Ovary (tissue), 9 donors: ENCODE measurements around the gene TSPYL4. TPM values are rescaled to one million over a fixed set of nuclear protein-coding genes. Genes with fewer than 3 reads are reported as not detected.

Source experiments
- DNase-seq, 5 donors: peaks; one replicate each; pipeline ENCODE4 v3.0.0-alpha.2; 2019 to 2020
- H3K27ac ChIP-seq, 2 donors: fragments of 200-600 bp; one replicate each; pipeline versions ENCODE4 v1.5.1 to v1.8.0; 2019 to 2022
- H3K27me3 ChIP-seq: fragments of 200-600 bp; one replicate; pipeline ENCODE4 v1.8.0; 2022
- H3K36me3 ChIP-seq: fragments of 200-600 bp; sonication (generic); one replicate; pipeline ENCODE4 v1.5.1; 2019
- H3K4me1 ChIP-seq: one replicate; pipeline ENCODE4 v1.8.1; 2013; ENCODE audit warnings: mild to moderate bottlenecking, moderate library complexity; ENCODE audit not compliant: insufficient read depth
- H3K4me3 ChIP-seq: fragments of 200-600 bp; sonication (generic); one replicate; pipeline ENCODE4 v1.5.1; 2017
- H3K9me3 ChIP-seq, 2 donors: fragments of 200-600 bp in 1 of 2; sonication (generic) in 1 of 2; one replicate each; pipeline versions ENCODE4 v1.5.1 to v1.8.1; 2013 to 2019; ENCODE audit warnings: mild to moderate bottlenecking in 1 of 2, moderate library complexity in 1 of 2
- EP300 ChIP-seq: sonication (generic); formaldehyde crosslinking; IDR thresholded peaks from one replicate; pipeline ENCODE4 v1.6.1; 2017; ENCODE audit warnings: antibody characterized with exemption
- POLR2A ChIP-seq: fragments of 450-650 bp; IDR thresholded peaks from one replicate; pipeline ENCODE4 v1.6.1; 2017; ENCODE audit warnings: antibody characterized with exemption, mild to moderate bottlenecking, moderate library complexity
- WGBS, 3 donors: extraction: QIAGEN DNeasy Blood & Tissue Kit in 1 of 3; methylation state at CpG; one replicate each; pipeline versions ENCODE4 v1.1.5 to v1.1.7; 2013 to 2017; 5-methylcytosine and 5-hydroxymethylcytosine counted together
- intact Hi-C, 4 donors: fragments of 100-400 bp; cut with DNase I; formaldehyde crosslinking; loops; one replicate each; pipeline versions ENCODE4 v1.11.0 to v1.15.1; 2022 to 2023
- polyA plus RNA-seq, 2 donors: library from polyadenylated mRNA; stranded (reverse); fragments of 200-250 nt in 1 of 2; fragments of 350-450 nt in 1 of 2; fragmentation: Illumina TruSeq in 1 of 2; extraction: RNeasy Lipid Tissue Mini Kit (QIAGEN cat#74804) in 1 of 2; gene quantifications; one replicate each; pipeline ENCODE4 v1.2.3, GENCODE V29; 2013 to 2014
- total RNA-seq, 7 donors: library from RNA; depleted of rRNA in 2 of 7; stranded (reverse); fragments of >200 nt in 2 of 7; fragmentation: NEBNext Ultra II Directional in 3 of 7; extraction: Animal tissue kit (Norgen Biotek cat#: 25700) in 3 of 7; gene quantifications; one replicate each; pipeline versions ENCODE4 v1.1.0 to v1.2.4, GENCODE V29; 2016 to 2023
- TF ChIP-seq, protein P1 (sequence below), 3 donors: fragments of 450-650 bp in 2 of 3; fragments of 200-600 bp in 1 of 3; IDR thresholded peaks; one replicate each; pipeline versions ENCODE4 v1.5.1 to v1.8.0; 2016 to 2022; ENCODE audit warnings: antibody characterized with exemption in 3 of 3, mild to moderate bottlenecking in 1 of 3
- donor health status: DM: no; HTN: no; CAD: no; lungs with moderate emphysema.
- donor health status: DM: no; HTN: no; CAD: no.
- donor health status: Bipolar disorder and iron deficiency.
- donor health status: DM: yes; HTN: yes; CAD: no.
- donor health status: DM: no; HTN: no; CAD: no.
- donor health status: DM: yes; HTN: yes; CAD: no.

Gene TSPYL4
- total and polyA plus RNA-seq, 9 donors = 18.1 to 44.4 (median 31.0) TPM

DNA sequence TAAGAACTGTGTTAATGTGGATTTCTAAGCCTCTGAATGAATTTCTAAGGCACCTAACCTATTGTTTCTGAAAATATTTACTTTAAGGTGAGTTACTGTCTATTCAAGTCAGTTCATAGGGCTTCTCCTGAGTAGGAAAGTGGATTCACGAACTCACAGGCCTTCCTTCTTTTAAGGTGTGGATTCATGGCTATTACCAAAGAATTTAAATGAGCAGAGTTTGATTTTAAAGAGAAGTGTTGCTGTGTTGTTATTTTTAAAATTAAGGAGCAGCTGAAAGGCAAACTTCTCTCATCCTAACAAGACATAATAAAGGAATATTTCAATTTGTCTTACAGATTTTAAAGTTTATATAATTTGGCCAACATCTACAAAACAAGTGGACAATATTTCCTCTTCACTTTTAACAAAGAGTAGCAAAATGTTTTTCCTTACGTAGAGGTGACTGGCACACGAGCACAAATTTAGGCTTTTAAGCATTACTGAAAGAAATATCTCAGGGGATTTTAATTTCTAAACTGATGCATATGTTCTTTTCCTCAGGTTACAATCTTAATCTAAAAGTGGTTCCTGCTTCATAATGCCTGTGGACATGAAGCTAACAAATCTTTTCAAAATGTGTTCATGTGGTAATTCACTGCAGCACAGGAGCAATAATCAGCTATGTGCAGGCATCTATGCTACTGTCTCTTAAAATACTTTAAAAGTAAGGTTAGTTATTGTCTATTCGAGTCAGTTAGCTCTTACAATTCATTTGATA is 602 bp upstream of the TSPYL4 start:
- H3K27ac ChIP-seq = peak overlapping the region; percentile 74 to 85
- no peaks in the 10 kb centered on the region for H3K36me3 ChIP-seq
- peak overlapping the region; percentile 70 for H3K4me3 ChIP-seq
- no peaks in the 10 kb centered on the region for H3K27me3 ChIP-seq
- 2 to 6% (median 3%) methylated on average over 4 of the region's 4 CpGs for WGBS, 3 donors
- TF ChIP-seq EP300 = no peak
- no peak for TF ChIP-seq POLR2A
- TF ChIP-seq, protein P1, sequence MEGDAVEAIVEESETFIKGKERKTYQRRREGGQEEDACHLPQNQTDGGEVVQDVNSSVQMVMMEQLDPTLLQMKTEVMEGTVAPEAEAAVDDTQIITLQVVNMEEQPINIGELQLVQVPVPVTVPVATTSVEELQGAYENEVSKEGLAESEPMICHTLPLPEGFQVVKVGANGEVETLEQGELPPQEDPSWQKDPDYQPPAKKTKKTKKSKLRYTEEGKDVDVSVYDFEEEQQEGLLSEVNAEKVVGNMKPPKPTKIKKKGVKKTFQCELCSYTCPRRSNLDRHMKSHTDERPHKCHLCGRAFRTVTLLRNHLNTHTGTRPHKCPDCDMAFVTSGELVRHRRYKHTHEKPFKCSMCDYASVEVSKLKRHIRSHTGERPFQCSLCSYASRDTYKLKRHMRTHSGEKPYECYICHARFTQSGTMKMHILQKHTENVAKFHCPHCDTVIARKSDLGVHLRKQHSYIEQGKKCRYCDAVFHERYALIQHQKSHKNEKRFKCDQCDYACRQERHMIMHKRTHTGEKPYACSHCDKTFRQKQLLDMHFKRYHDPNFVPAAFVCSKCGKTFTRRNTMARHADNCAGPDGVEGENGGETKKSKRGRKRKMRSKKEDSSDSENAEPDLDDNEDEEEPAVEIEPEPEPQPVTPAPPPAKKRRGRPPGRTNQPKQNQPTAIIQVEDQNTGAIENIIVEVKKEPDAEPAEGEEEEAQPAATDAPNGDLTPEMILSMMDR (IDR thresholded peaks at IDR 0.05) = no peak
- DNase-seq = no peak
- no peaks in the 10 kb centered on the region for H3K9me3 ChIP-seq
- intact Hi-C loops = no loop called here
- H3K4me1 ChIP-seq = peaks cover 16% of the 10 kb centered on the region

DNA sequence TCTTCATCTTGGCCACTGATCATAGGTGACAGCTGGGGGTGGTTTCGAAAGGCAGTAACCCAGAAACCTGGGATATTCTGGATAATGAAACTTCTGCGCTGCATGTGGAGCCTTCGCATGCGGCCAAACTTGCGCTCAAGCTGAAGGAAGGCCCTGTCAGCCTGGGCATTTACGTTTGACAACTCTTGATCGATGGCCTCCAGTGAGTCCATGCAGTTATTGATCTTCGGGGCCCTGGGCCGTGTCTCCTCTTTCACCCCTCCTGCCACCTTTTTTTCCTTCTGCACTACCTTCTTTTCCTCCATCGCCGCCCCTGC is 729 bp downstream of the TSPYL4 start:
- Histone ChIP-seq H3K9me3 (no peaks in the 10 kb centered on the region), H3K4me3 (peak overlapping the region; percentile 70), H3K27ac (peak overlapping the region; percentile 74 to 85), H3K36me3 (no peaks in the 10 kb centered on the region), H3K4me1 (peaks cover 16% of the 10 kb centered on the region), H3K27me3 (no peaks in the 10 kb centered on the region)
- no peak for DNase-seq
- intact Hi-C loops = no loop called here
- TF ChIP-seq, protein P1 (IDR thresholded peaks at IDR 0.05) = no peak
- TF ChIP-seq POLR2A (no peak), EP300 (no peak)
- WGBS, 3 donors = 25 to 39% (median 30%) methylated on average over 11 of the region's 11 CpGs

DNA sequence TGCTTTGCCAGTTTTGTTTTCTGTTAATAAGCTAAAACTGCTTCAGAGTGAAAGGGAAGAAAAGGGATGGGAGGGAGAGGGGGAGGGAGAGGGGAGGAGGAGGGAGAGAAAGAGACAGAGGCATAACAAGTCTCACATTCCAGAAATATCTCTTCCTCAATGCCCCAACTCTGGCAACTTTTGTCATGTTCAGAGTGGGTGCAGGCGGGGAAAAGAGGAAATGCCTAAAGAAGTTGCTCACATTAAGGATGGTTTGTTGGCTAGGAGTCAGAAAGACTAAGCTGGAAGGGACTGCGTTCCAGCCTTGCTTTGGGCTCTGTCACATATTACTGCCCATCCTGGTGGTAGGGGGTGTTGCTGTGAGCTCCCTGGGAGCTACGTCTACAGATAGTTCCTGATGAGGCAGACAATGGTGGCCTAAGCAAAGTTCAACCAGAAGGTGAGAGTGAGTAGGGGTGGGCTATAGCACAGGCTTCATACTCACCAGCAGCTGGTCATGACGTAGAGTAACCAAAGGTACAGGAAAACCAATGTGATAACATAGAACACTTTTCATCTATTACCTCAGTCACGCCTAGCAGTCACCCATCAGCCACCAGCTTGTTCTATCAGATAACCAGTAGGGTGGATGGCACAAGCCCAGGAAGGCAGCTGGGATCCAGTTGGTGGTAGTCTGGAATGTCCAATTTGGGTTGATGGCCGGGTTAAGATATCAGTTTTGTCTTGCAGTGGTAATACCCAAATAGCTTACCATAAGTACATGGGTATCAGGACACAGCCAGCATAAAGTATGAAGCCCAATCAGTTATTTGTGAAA is 2.1 kb downstream of the TSPYL4 start:
- peak in 1 of 5 donors; percentile 22 for DNase-seq
- peaks cover 16% of the 10 kb centered on the region for H3K4me1 ChIP-seq
- no peak overlapping the region for H3K27ac ChIP-seq
- H3K4me3 ChIP-seq = no peak overlapping the region
- no peaks in the 10 kb centered on the region for H3K27me3 ChIP-seq
- H3K9me3 ChIP-seq = no peaks in the 10 kb centered on the region
- H3K36me3 ChIP-seq = no peaks in the 10 kb centered on the region
- intact Hi-C loops = no loop called here
- WGBS, 3 donors = 52 to 63% (median 54%) methylated on average over 6 of the region's 6 CpGs
- TF ChIP-seq POLR2A (no peak), EP300 (no peak)
- TF ChIP-seq, protein P1 (IDR thresholded peaks at IDR 0.05) = no peak

DNA sequence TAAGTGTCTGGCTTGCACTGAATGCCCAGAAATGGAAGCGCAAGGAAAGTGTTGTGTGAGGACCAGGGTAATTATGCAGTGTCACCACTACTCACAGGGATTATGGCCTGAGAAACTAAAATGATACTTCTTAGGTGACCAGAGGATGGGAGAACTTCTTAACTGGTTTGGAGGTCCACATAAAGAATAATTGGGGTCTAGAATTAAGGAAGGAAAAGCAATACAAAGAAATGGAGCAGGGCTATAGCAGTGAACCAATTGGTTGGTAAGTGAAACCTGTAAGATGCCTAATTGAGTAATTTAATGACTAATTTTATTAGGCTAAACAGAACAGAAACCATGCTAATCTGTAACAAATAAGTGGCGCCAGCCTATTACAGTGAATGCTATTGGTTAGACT is 5.3 kb downstream of the TSPYL4 start:
- DNase-seq = no peak
- H3K27ac ChIP-seq = no peak overlapping the region
- peaks cover 16% of the 10 kb centered on the region for H3K4me1 ChIP-seq
- H3K4me3 ChIP-seq = no peak overlapping the region
- H3K36me3 ChIP-seq = no peaks in the 10 kb centered on the region
- no peaks in the 10 kb centered on the region for H3K27me3 ChIP-seq
- intact Hi-C loops = no loop called here
- no peaks in the 10 kb centered on the region for H3K9me3 ChIP-seq
- 94 to 97% (median 95%) methylated on average over 2 of the region's 2 CpGs for WGBS, 3 donors
- TF ChIP-seq, protein P1 (IDR thresholded peaks at IDR 0.05) = no peak
- TF ChIP-seq EP300 (no peak), POLR2A (no peak)
